GM19438 (cell line): ENCODE data around the gene APEX2.
"Not testable (repeated sequence)": the region's sequence is repeated elsewhere in the genome, so short reads cannot be mapped to it uniquely, and the experiment has no call there.

Experiments
- ATAC-seq: cut with Tn5 transposase; IDR thresholded peaks from one replicate; pipeline ENCODE4 v1.9.1; 2021; ENCODE audit warnings: low read depth; ENCODE audit not compliant: unreplicated experiment

Gene APEX2

GRCh38 chrX:55008571-55009358 is 8.6 kb downstream of the APEX2 start:
- ATAC-seq, result no peak

GRCh38 chrX:55011294-55011693 is 11.1 kb downstream of the APEX2 start:
- ATAC-seq, result no peak

GRCh38 chrX:55014897-55015299 is 14.7 kb downstream of the APEX2 start:
- no peak for ATAC-seq

- ATAC-seq, result no peak
Observed at GRCh38 chrX:55026143-55026542, 26.0 kb downstream of the APEX2 start.

GRCh38 chrX:55026840-55027239 is 26.7 kb downstream of the APEX2 start:
- ATAC-seq, result no peak

- no peak for ATAC-seq
Observed at GRCh38 chrX:55028040-55028439, 27.9 kb downstream of the APEX2 start.

GRCh38 chrX:55028611-55029010 is 28.4 kb downstream of the APEX2 start:
- no peak for ATAC-seq

GRCh38 chrX:55029291-55029690 is 29.1 kb downstream of the APEX2 start:
- ATAC-seq, result no peak

- ATAC-seq, result no peak
Observed at GRCh38 chrX:55030271-55031205, 30.4 kb downstream of the APEX2 start, which contains the start of gene ALAS2. Gene ALAS2 (minus strand): TSS chrX:55030977. CDS start chrX:55026000, 4,977 bp downstream.

- no peak for ATAC-seq
Observed at GRCh38 chrX:55033429-55033828, 33.3 kb downstream of the APEX2 start.

- ATAC-seq, result no peak
Observed at GRCh38 chrX:55039471-55039870, 39.3 kb downstream of the APEX2 start.

GRCh38 chrX:55041514-55041913 is 41.4 kb downstream of the APEX2 start:
- no peak for ATAC-seq

- not testable (repeated sequence) for ATAC-seq
Observed at GRCh38 chrX:55050599-55050998, 50.4 kb downstream of the APEX2 start.

GRCh38 chrX:55056820-55057674 is 56.9 kb downstream of the APEX2 start:
- no peak for ATAC-seq

- ATAC-seq, result no peak
Observed at GRCh38 chrX:55057675-55058249, 57.6 kb downstream of the APEX2 start.
